ENCODE measurements around the gene MEGF9.
A peak's percentile ranks its signal among the peaks of the same experiment; 100 is the strongest.
"Not testable (repeated sequence)": the region's sequence is repeated elsewhere in the genome, so short reads cannot be mapped to it uniquely, and the experiment has no call there.

The MEGF9 gene
- long read RNA-seq, donor 1, full-length matches to known transcripts, result 3 of 9 reads
- long read RNA-seq, donor 1, partial matches to known transcripts, result 6 of 9 reads
- long read RNA-seq, donor 1, other reads (novel, unspliced or antisense), result 0 of 9 reads
- long read RNA-seq, donor 2, full-length matches to known transcripts, result 1 of 1 reads
- long read RNA-seq, donor 2, partial matches to known transcripts, result 0 of 1 reads
- long read RNA-seq, donor 2, other reads (novel, unspliced or antisense), result 0 of 1 reads
- long read RNA-seq, donor 3, full-length matches to known transcripts, result 4 of 4 reads
- long read RNA-seq, donor 3, partial matches to known transcripts, result 0 of 4 reads
- long read RNA-seq, donor 3, other reads (novel, unspliced or antisense), result 0 of 4 reads
- long read RNA-seq, donor 4, full-length matches to known transcripts, result 1 of 1 reads
- long read RNA-seq, donor 4, partial matches to known transcripts, result 0 of 1 reads
- long read RNA-seq, donor 4, other reads (novel, unspliced or antisense), result 0 of 1 reads
- long read RNA-seq, donor 5, full-length matches to known transcripts, result 2 of 2 reads
- long read RNA-seq, donor 5, partial matches to known transcripts, result 0 of 2 reads
- long read RNA-seq, donor 5, other reads (novel, unspliced or antisense), result 0 of 2 reads
- long read RNA-seq, donor 6, full-length matches to known transcripts, result 3 of 3 reads
- long read RNA-seq, donor 6, partial matches to known transcripts, result 0 of 3 reads
- long read RNA-seq, donor 6, other reads (novel, unspliced or antisense), result 0 of 3 reads
- long read RNA-seq, donor 7, full-length matches to known transcripts, result 7 of 13 reads
- long read RNA-seq, donor 7, partial matches to known transcripts, result 6 of 13 reads
- long read RNA-seq, donor 7, other reads (novel, unspliced or antisense), result 0 of 13 reads
- long read RNA-seq, donor 8, full-length matches to known transcripts, result 3 of 3 reads
- long read RNA-seq, donor 8, partial matches to known transcripts, result 0 of 3 reads
- long read RNA-seq, donor 8, other reads (novel, unspliced or antisense), result 0 of 3 reads

GRCh38 chr9:120714088-120714845 lies at the start of gene MEGF9:
Gene MEGF9, minus strand, starts transcription at chr9:120714470. Its CDS starts 112 bp downstream, at chr9:120714358.
- DNase-seq, result peak; percentile 99

- no peak for DNase-seq
Observed at GRCh38 chr9:120761006-120761405, 46.7 kb upstream of the MEGF9 start.

- no peak for DNase-seq
Observed at GRCh38 chr9:120759755-120760400, 45.6 kb upstream of the MEGF9 start.

GRCh38 chr9:120758544-120758943 lies 44.3 kb upstream of the MEGF9 start:
- DNase-seq, result no peak

GRCh38 chr9:120757026-120757913 lies 43.0 kb upstream of the MEGF9 start:
- no peak for DNase-seq

- no peak for DNase-seq
Observed at GRCh38 chr9:120756531-120756930, 42.3 kb upstream of the MEGF9 start.

GRCh38 chr9:120755810-120756434 lies 41.7 kb upstream of the MEGF9 start:
- peak; percentile 38 for DNase-seq

- no peak for DNase-seq
Observed at GRCh38 chr9:120755044-120755443, 40.8 kb upstream of the MEGF9 start.

- DNase-seq, result no peak
Observed at GRCh38 chr9:120750421-120750820, 36.2 kb upstream of the MEGF9 start.

GRCh38 chr9:120746366-120746765 lies 32.1 kb upstream of the MEGF9 start:
- DNase-seq, result not testable (repeated sequence)

GRCh38 chr9:120745278-120745677 lies 31.0 kb upstream of the MEGF9 start:
- no peak for DNase-seq

- DNase-seq, result no peak
Observed at GRCh38 chr9:120742951-120743416, 28.7 kb upstream of the MEGF9 start.

GRCh38 chr9:120741701-120742100 lies 27.4 kb upstream of the MEGF9 start:
- DNase-seq, result no peak

GRCh38 chr9:120741191-120741590 lies 26.9 kb upstream of the MEGF9 start:
- DNase-seq, result no peak

GRCh38 chr9:120740132-120740531 lies 25.9 kb upstream of the MEGF9 start:
- no peak for DNase-seq

- DNase-seq, result no peak
Observed at GRCh38 chr9:120737416-120738165, 23.3 kb upstream of the MEGF9 start.

- no peak for DNase-seq
Observed at GRCh38 chr9:120736881-120737280, 22.6 kb upstream of the MEGF9 start.

- no peak for DNase-seq
Observed at GRCh38 chr9:120735415-120736126, 21.3 kb upstream of the MEGF9 start.
